H1 (cell line): ENCODE results near the gene MYL6. TPM values are rescaled to one million over a fixed set of nuclear protein-coding genes. Genes with fewer than 3 reads are reported as not detected.

Source experiments
- CTCF ChIA-PET: fragments of 300-600 bp; sonication (Branson Sonifier 250); formaldehyde crosslinking; loops from one replicate; lab custom pipeline; 2021; ENCODE audit not compliant: partially characterized antibody; lab: Charles Lee
- POLR2A ChIA-PET: fragments of 300-600 bp; sonication (Branson Sonifier 250); formaldehyde crosslinking; loops from one replicate; lab custom pipeline; 2021; ENCODE audit warnings: inconsistent platforms; ENCODE audit not compliant: partially characterized antibody; lab: Charles Lee
- DNase-seq, 2 experiments: peaks; one replicate each; pipeline versions ENCODE4 v3.0.0 to v3.0.0-alpha.2; 2010 to 2022; ENCODE audit warnings: low spot score in 2 of 2, low read depth in 1 of 2, mixed read lengths in 1 of 2
- FAIRE-seq: peaks from 2 replicates; lab custom pipeline; 2011; peaks lifted over from hg19 to GRCh38; lab: Jason Lieb, UNC
- H2AFZ ChIP-seq: 2 replicates; pipeline ENCODE4 v1.8.1; 2012; ENCODE audit warnings: low read length, inconsistent platforms
- H2AK5ac ChIP-seq: 2 replicates; pipeline ENCODE4 v1.6.1; 2013; ENCODE audit warnings: low read depth, low read length
- H2BK120ac ChIP-seq: replicated peaks from 2 replicates; pipeline ENCODE3; 2013; ENCODE audit warnings: low read depth, low read length, inconsistent platforms
- H2BK12ac ChIP-seq: 2 replicates; pipeline ENCODE4 v1.6.1; 2013; ENCODE audit warnings: low read depth, low read length
- H2BK15ac ChIP-seq: 2 replicates; pipeline ENCODE4 v1.6.1; 2013; ENCODE audit warnings: low read length
- H2BK20ac ChIP-seq: 2 replicates; pipeline ENCODE4 v1.6.1; 2013; ENCODE audit warnings: low read length
- H2BK5ac ChIP-seq: 2 replicates; pipeline ENCODE4 v1.6.1; 2013; ENCODE audit warnings: low read depth, low read length
- H3K14ac ChIP-seq: 2 replicates; pipeline ENCODE4 v1.6.1; 2013; ENCODE audit warnings: inconsistent platforms; ENCODE audit not compliant: insufficient read length
- H3K18ac ChIP-seq: 2 replicates; pipeline ENCODE4 v1.6.1; 2013; ENCODE audit warnings: low read length; ENCODE audit errors: extremely low read depth
- H3K23ac ChIP-seq: 2 replicates; pipeline ENCODE4 v1.6.1; 2013; ENCODE audit warnings: inconsistent platforms; ENCODE audit not compliant: insufficient read length
- H3K23me2 ChIP-seq: 2 replicates; pipeline ENCODE4 v1.6.1; 2013; ENCODE audit warnings: low read depth, low read length
- H3K27ac ChIP-seq: 2 replicates; pipeline ENCODE4 v1.6.1; 2011; ENCODE audit warnings: low read depth, low read length, inconsistent platforms
- H3K27me3 ChIP-seq, 4 experiments: replicated peaks in 1 of 4; 1 replicate in 1 of 4; 2 replicates in 3 of 4; pipeline versions ENCODE4 v1.6.1 to v1.8.1; 2011 to 2013; ENCODE audit warnings: low read length in 3 of 4, mild to moderate bottlenecking in 3 of 4, inconsistent platforms in 2 of 4, mixed read lengths in 2 of 4, moderate library complexity in 1 of 4; ENCODE audit not compliant: control insufficient read depth in 3 of 4, insufficient read depth in 3 of 4; ENCODE audit errors: extremely low read depth in 1 of 4
- H3K36me3 ChIP-seq, 4 experiments: 2 replicates each; pipeline versions ENCODE4 v1.6.1 to v1.8.1; 2011 to 2013; ENCODE audit warnings: mild to moderate bottlenecking in 4 of 4, low read length in 3 of 4, moderate library complexity in 2 of 4, control low read depth in 1 of 4, inconsistent platforms in 1 of 4; ENCODE audit not compliant: insufficient read depth in 4 of 4, control insufficient read depth in 2 of 4
- H3K4ac ChIP-seq: replicated peaks from 2 replicates; pipeline ENCODE3; 2013; ENCODE audit warnings: low read length, low read depth, mixed read lengths, inconsistent platforms; ENCODE audit not compliant: insufficient read length
- H3K4me1 ChIP-seq, 4 experiments: replicated peaks in 1 of 4; 1 replicate in 1 of 4; 2 replicates in 3 of 4; pipeline versions ENCODE4 v1.6.1 to v1.8.1; 2011 to 2013; ENCODE audit warnings: low read length in 3 of 4, inconsistent platforms in 2 of 4, mixed read lengths in 1 of 4; ENCODE audit not compliant: insufficient read depth in 4 of 4, control insufficient read depth in 3 of 4
- H3K4me2 ChIP-seq, 2 experiments: 2 replicates each; pipeline versions ENCODE4 v1.6.1 to v1.8.1; 2011 to 2013; ENCODE audit warnings: low read depth in 2 of 2, low read length in 2 of 2, control low read depth in 1 of 2, inconsistent platforms in 1 of 2, mild to moderate bottlenecking in 1 of 2; ENCODE audit not compliant: insufficient read depth in 1 of 2
- H3K4me3 ChIP-seq, 4 experiments: fragments of 200-600, 300-600 bp in 1 of 4; sonication (generic), shearing (Covaris generic), sonication (Bioruptor Twin) in 1 of 4; 2 replicates each; pipeline versions ENCODE4 v1.5.1 to v1.8.1; 2011 to 2016; ENCODE audit warnings: low read length in 4 of 4, low read depth in 3 of 4, control low read depth in 2 of 4, inconsistent platforms in 2 of 4, mild to moderate bottlenecking in 2 of 4, mixed read lengths in 1 of 4, moderate library complexity in 1 of 4; ENCODE audit not compliant: insufficient read depth in 2 of 4; ENCODE audit errors: extremely low read depth in 1 of 4
- H3K56ac ChIP-seq: replicated peaks from 2 replicates; pipeline ENCODE3; 2013; ENCODE audit warnings: low read depth, mild to moderate bottlenecking, mixed read lengths, low read length, inconsistent platforms; ENCODE audit not compliant: insufficient read length
- H3K79me1 ChIP-seq: 2 replicates; pipeline ENCODE4 v1.6.1; 2013; ENCODE audit warnings: low read depth, low read length, control low read depth
- H3K79me2 ChIP-seq, 2 experiments: 2 replicates each; pipeline versions ENCODE4 v1.6.1 to v1.8.1; 2012 to 2013; ENCODE audit warnings: low read length in 2 of 2, mild to moderate bottlenecking in 2 of 2, inconsistent platforms in 1 of 2; ENCODE audit not compliant: insufficient read depth in 2 of 2, control insufficient read depth in 1 of 2
- H3K9ac ChIP-seq, 4 experiments: replicated peaks in 1 of 4; 1 replicate in 1 of 4; 2 replicates in 3 of 4; pipeline versions ENCODE4 v1.6.1 to v1.8.1; 2011 to 2013; ENCODE audit warnings: low read depth in 3 of 4, low read length in 3 of 4, control low read depth in 2 of 4, mild to moderate bottlenecking in 2 of 4, moderate library complexity in 2 of 4, inconsistent platforms in 1 of 4; ENCODE audit errors: extremely low read depth in 1 of 4
- H3K9me3 ChIP-seq, 2 experiments: 2 replicates each; pipeline versions ENCODE4 v1.6.1 to v1.8.1; 2012 to 2013; ENCODE audit warnings: mild to moderate bottlenecking in 2 of 2, moderate library complexity in 2 of 2, control low read depth in 1 of 2, inconsistent platforms in 1 of 2, low read depth in 1 of 2, low read length in 1 of 2, mixed read lengths in 1 of 2; ENCODE audit not compliant: insufficient read depth in 2 of 2
- H4K20me1 ChIP-seq, 2 experiments: replicated peaks in 1 of 2; 2 replicates each; pipeline versions ENCODE3 to v1.8.1; 2011 to 2013; ENCODE audit warnings: inconsistent platforms in 2 of 2, low read length in 2 of 2, mild to moderate bottlenecking in 1 of 2; ENCODE audit not compliant: insufficient read depth in 2 of 2, control insufficient read depth in 1 of 2
- H4K5ac ChIP-seq: 2 replicates; pipeline ENCODE4 v1.6.1; 2013; ENCODE audit warnings: low read length, low read depth, mixed read lengths, inconsistent platforms; ENCODE audit not compliant: insufficient read length
- H4K8ac ChIP-seq: 2 replicates; pipeline ENCODE4 v1.8.0; 2013; ENCODE audit warnings: mild to moderate bottlenecking, moderate library complexity, low read length, inconsistent platforms; ENCODE audit not compliant: insufficient read depth; ENCODE audit errors: extremely low read depth
- H4K91ac ChIP-seq: replicated peaks from 2 replicates; pipeline ENCODE3; 2013; ENCODE audit warnings: low read length, mixed read lengths, inconsistent platforms; ENCODE audit not compliant: insufficient read length
- ASH2L ChIP-seq: fragments of 200-600, 300-600 bp; sonication (generic); IDR thresholded peaks from one replicate; pipeline ENCODE4 v1.7.1; 2017; ENCODE audit warnings: low read length
- CHD2 ChIP-seq: IDR thresholded peaks from 2 replicates; pipeline ENCODE4 v1.6.1; 2012; ENCODE audit warnings: low read length, improper control_type of control experiment
- EGR1 ChIP-seq: IDR thresholded peaks from 2 replicates; pipeline ENCODE4 v1.6.1; 2011; ENCODE audit warnings: low read depth, low read length, borderline replicate concordance
- EP300 ChIP-seq, 2 experiments: IDR thresholded peaks; 1 replicate in 1 of 2; 2 replicates in 1 of 2; pipeline ENCODE4 v1.6.1; 2011 to 2012; ENCODE audit warnings: low read depth in 2 of 2, low read length in 2 of 2, mild to moderate bottlenecking in 2 of 2, borderline replicate concordance in 1 of 2, inconsistent platforms in 1 of 2, moderate library complexity in 1 of 2
- GTF2F1 ChIP-seq: IDR thresholded peaks from 2 replicates; pipeline ENCODE4 v1.6.1; 2012; ENCODE audit warnings: low read depth, low read length, improper control_type of control experiment, borderline replicate concordance
- KDM1A ChIP-seq: fragments of 200-600, 300-600 bp; sonication (generic); IDR thresholded peaks from 2 replicates; pipeline ENCODE4 v1.7.1; 2016; ENCODE audit warnings: mild to moderate bottlenecking, low read length, borderline replicate concordance
- POLR2A ChIP-seq, 2 experiments: IDR thresholded peaks; 1 replicate in 1 of 2; 2 replicates in 1 of 2; pipeline ENCODE4 v1.6.1; 2011; ENCODE audit warnings: low read depth in 2 of 2, low read length in 2 of 2, mild to moderate bottlenecking in 2 of 2; ENCODE audit errors: control extremely low read depth in 1 of 2
- RNF2 ChIP-seq: fragments of 200-900, 300-1000 bp; sonication (generic); IDR thresholded peaks from 2 replicates; pipeline ENCODE4 v1.7.1; 2016; ENCODE audit warnings: borderline replicate concordance, low read depth, mild to moderate bottlenecking, antibody characterized with exemption, low read length; ENCODE audit not compliant: poor library complexity, severe bottlenecking; ENCODE audit errors: missing control alignments
- SAP30 ChIP-seq: fragments of 300-600 bp; sonication (generic); IDR thresholded peaks from 2 replicates; pipeline ENCODE4 v1.7.1; 2012; ENCODE audit warnings: low read length, moderate library complexity, mild to moderate bottlenecking, inconsistent platforms; ENCODE audit not compliant: insufficient read depth, insufficient replicate concordance
- SP2 ChIP-seq: IDR thresholded peaks from 2 replicates; pipeline ENCODE4 v1.6.1; 2012; ENCODE audit warnings: mild to moderate bottlenecking, low read length, inconsistent platforms
- WGBS, 2 experiments: shearing (Covaris generic) in 1 of 2; methylation state at CpG; one replicate each; pipeline versions ENCODE4 v1.1.6 to v1.1.7; 2013 to 2015; ENCODE audit warnings: low lambda C conversion rate in 2 of 2, mixed read lengths in 2 of 2, inconsistent platforms in 1 of 2, low coverage in 1 of 2, missing lambda C conversion rate in 1 of 2; ENCODE audit not compliant: insufficient replicate concordance in 2 of 2, insufficient coverage in 1 of 2, insufficient read length in 1 of 2; ENCODE audit errors: extremely low coverage in 1 of 2, missing lambda C conversion rate in 1 of 2; 5-methylcytosine and 5-hydroxymethylcytosine counted together
- polyA plus RNA-seq, 7 experiments: library from polyadenylated mRNA; depleted of rRNA in 3 of 7; stranded (reverse) in 5 of 7; unstranded in 2 of 7; fragments of >200 nt in 5 of 7; fragments of 200-250 nt in 2 of 7; gene quantifications; 1 replicate in 5 of 7; 2 replicates in 1 of 7; 4 replicates in 1 of 7; pipeline versions ENCODE4 v1.2.1 to v1.2.3, GENCODE V29; 2011 to 2013; ENCODE audit warnings: missing spikeins in 2 of 7, mixed read lengths in 2 of 7
- total RNA-seq: library from RNA; stranded (reverse); fragmentation: NEBNext Ultra II Directional; extraction: Animal tissue kit (Norgen Biotek cat#: 25700); gene quantifications from 2 replicates; pipeline ENCODE4 v1.2.1, GENCODE V29; 2021

MYL6 gene
- total and polyA plus RNA-seq, 2 of the 8 experiments (the other 6 are each of a cell fraction or from before 2014, with no cell fraction given), result 1,130 to 2,279 TPM

DNA sequence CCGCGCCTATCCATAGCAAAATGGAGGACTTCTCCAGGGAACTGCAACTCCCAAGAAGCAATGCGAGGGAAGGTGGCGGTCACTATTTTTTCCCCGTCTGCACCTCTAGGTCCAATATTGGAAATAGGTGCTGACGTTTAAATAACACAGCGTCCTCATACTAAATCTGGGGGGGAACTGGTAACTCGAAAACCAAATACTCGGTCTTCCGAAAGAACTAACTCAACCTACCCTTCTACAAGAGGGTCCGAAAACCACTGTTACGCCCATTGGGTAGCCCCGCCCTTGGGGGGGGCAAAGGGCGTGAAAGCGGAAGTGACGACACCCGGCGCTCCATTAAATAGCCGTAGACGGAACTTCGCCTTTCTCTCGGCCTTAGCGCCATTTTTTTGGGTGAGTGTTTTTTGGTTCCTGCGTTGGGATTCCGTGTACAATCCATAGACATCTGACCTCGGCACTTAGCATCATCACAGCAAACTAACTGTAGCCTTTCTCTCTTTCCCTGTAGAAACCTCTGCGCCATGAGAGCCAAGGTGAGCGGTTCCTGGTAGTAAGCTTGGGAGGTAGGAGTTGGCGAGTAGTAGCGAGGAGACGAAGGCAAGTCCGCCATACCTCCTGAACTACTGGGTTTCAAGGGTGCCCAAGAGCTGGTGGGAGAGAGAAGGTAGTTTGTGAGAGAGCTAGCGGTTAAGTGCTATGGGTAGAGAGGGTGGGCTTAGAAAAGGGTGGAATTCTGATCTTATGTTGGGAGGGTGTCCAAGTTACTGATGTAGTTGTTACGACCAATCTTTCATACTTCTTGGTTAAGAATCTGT lies 41.7 kb upstream of the MYL6 start, which contains the start of gene RPL41:
RPL41 (plus strand) TSS at position 367 of the 815 bp plus-strand sequence.
- ChIA-PET POLR2A (interaction anchor here (0.6 to 7.1 kb wide), 40 partner anchors 10 to 772 kb away, joined by 3 to 267 read pairs (median 6); partner anchors contain the start of genes ANKRD52, CNPY2, COQ10A and CS), CTCF (interaction anchor here (1.3 to 5.3 kb wide), 4 partner anchors 9 to 106 kb away, joined by 3 to 34 read pairs (median 27); partner anchors contain the start of genes PA2G4, RNF41 and SMARCC2)
- peak within 1 kb of the TSS; percentile 85 for H3K56ac ChIP-seq
- H3K4me1 ChIP-seq, result peaks cover 0 to 9% (median 5%) of the 10 kb centered on the region in 4 experiments; a peak in 5 of 7 replicates
- H3K79me1 ChIP-seq, result no peaks in the 10 kb centered on the region; the same call in 1 of the 2 replicates
- peak in 1 of 2 experiments; percentile 95 for DNase-seq
- peaks cover 0 to 1% of the 10 kb centered on the region in 2 experiments for H4K20me1 ChIP-seq
- H2AK5ac ChIP-seq, result peak within 1 kb of the TSS; percentile 93
- no peaks in the 10 kb centered on the region for H3K9me3 ChIP-seq
- no peak within 1 kb of the TSS for H3K23ac ChIP-seq
- H2BK20ac ChIP-seq, result peak within 1 kb of the TSS; percentile 34; the same call in 1 of the 2 replicates
- H2BK5ac ChIP-seq, result peak within 1 kb of the TSS; percentile 98
- H3K4ac ChIP-seq, result peak within 1 kb of the TSS; percentile 99
- H2BK120ac ChIP-seq, result peak within 1 kb of the TSS; percentile 92
- peak within 1 kb of the TSS; percentile 96; the same call in 1 of the 2 replicates for H4K8ac ChIP-seq
- peak; percentile 92 for FAIRE-seq
- H3K27ac ChIP-seq, result peak within 1 kb of the TSS; percentile 97
- peak within 1 kb of the TSS; percentile 93 to 100 (median 98) for H3K9ac ChIP-seq
- H3K18ac ChIP-seq, result peak within 1 kb of the TSS; percentile 100
- peak within 1 kb of the TSS; percentile 93 for H4K5ac ChIP-seq
- no peaks in the 10 kb centered on the region for H3K27me3 ChIP-seq
- peaks cover 10% of the 10 kb centered on the region for H3K23me2 ChIP-seq
- 0 out of 2 replicates have a peak within 1 kb of the TSS, but pooled peaks have one; percentile 39 for H2AFZ ChIP-seq
- H2BK12ac ChIP-seq, result peak within 1 kb of the TSS; percentile 93; the same call in 1 of the 2 replicates
- peak within 1 kb of the TSS; percentile 94 for H4K91ac ChIP-seq
- H3K14ac ChIP-seq, result peak within 1 kb of the TSS; percentile 62
- H3K36me3 ChIP-seq, result peaks cover 16 to 36% (median 28%) of the 10 kb centered on the region in 4 experiments; a peak in 7 of 8 replicates
- H3K4me3 ChIP-seq, result peak within 1 kb of the TSS; percentile 85 to 99 (median 96)
- WGBS, 2 experiments, result 1% methylated on average over 34 of the region's 34 CpGs; no CpG with 5 or more reads in 1 of the 2 experiments
- peak within 1 kb of the TSS; percentile 73 to 96 for H3K4me2 ChIP-seq
- H2BK15ac ChIP-seq, result no peak within 1 kb of the TSS
- H3K79me2 ChIP-seq, result peaks cover 3 to 13% of the 10 kb centered on the region in 2 experiments; a peak in 3 of 4 replicates
- no peak for TF ChIP-seq KDM1A
- TF ChIP-seq POLR2A (IDR thresholded peaks at IDR 0.05; ENCODE audit: control extremely low read depth in 1 of 2, low read depth in 2 of 2, low read length in 2 of 2), result peak; percentile 99 to 100
- TF ChIP-seq EGR1, result no peak
- TF ChIP-seq ASH2L, result peak; percentile 59
- no peak for TF ChIP-seq EP300 (IDR thresholded peaks at IDR 0.05; ENCODE audit: borderline replicate concordance in 1 of 2, low read depth in 2 of 2, low read length in 2 of 2)
- TF ChIP-seq CHD2, result peak; percentile 65
- no peak for TF ChIP-seq RNF2
- TF ChIP-seq SAP30, result no peak
- TF ChIP-seq SP2, result no peak; the same call in 1 of the 2 replicates
- TF ChIP-seq GTF2F1, result peak; percentile 93
